HG02938 (cell line): Measurements from ENCODE around the gene SLC31A2.
"Not testable (repeated sequence)": the region's sequence is repeated elsewhere in the genome, so short reads cannot be mapped to it uniquely, and the experiment has no call there.

ENCODE experiments used
- ATAC-seq: cut with Tn5 transposase; IDR thresholded peaks from one replicate; pipeline ENCODE4 v1.9.1; 2021; ENCODE audit warnings: mild to moderate bottlenecking, moderate library complexity; ENCODE audit not compliant: unreplicated experiment

The SLC31A2 gene

GRCh38 chr9:113150670-113151611 is at the start of gene SLC31A2:
SLC31A2 (plus strand) TSS chr9:113151007; CDS start chr9:113151075, 68 bp downstream.
- peak; percentile 86 for ATAC-seq

- not testable (repeated sequence) for ATAC-seq
These were observed 45.5 kb upstream of the SLC31A2 start for GRCh38 chr9:113105345-113105744.

GRCh38 chr9:113111065-113111951 is 39.5 kb upstream of the SLC31A2 start:
- peak; percentile 63 for ATAC-seq

GRCh38 chr9:113112706-113113510 is 37.9 kb upstream of the SLC31A2 start:
- peak; percentile 52 for ATAC-seq

- ATAC-seq, result not testable (repeated sequence)
These were observed 32.0 kb upstream of the SLC31A2 start for GRCh38 chr9:113118829-113119228.

GRCh38 chr9:113125386-113126035 is 25.3 kb upstream of the SLC31A2 start:
- no peak for ATAC-seq

GRCh38 chr9:113129466-113129865 is 21.3 kb upstream of the SLC31A2 start:
- no peak for ATAC-seq

- no peak for ATAC-seq
These were observed 20.9 kb upstream of the SLC31A2 start for GRCh38 chr9:113129884-113130283.

- no peak for ATAC-seq
These were observed 19.1 kb upstream of the SLC31A2 start for GRCh38 chr9:113131689-113132151.

- ATAC-seq, result no peak
These were observed 13.3 kb upstream of the SLC31A2 start for GRCh38 chr9:113137196-113138168.

- no peak for ATAC-seq
These were observed 12.0 kb upstream of the SLC31A2 start for GRCh38 chr9:113138760-113139159.

- ATAC-seq, result no peak
These were observed 11.5 kb upstream of the SLC31A2 start for GRCh38 chr9:113139225-113139829.

GRCh38 chr9:113139953-113140352 is 10.9 kb upstream of the SLC31A2 start:
- no peak for ATAC-seq

GRCh38 chr9:113140896-113141295 is 9.9 kb upstream of the SLC31A2 start:
- not testable (repeated sequence) for ATAC-seq

- no peak for ATAC-seq
These were observed 7.2 kb upstream of the SLC31A2 start for GRCh38 chr9:113143432-113144227.

GRCh38 chr9:113148372-113148705 is 2.5 kb upstream of the SLC31A2 start:
- ATAC-seq, result no peak

GRCh38 chr9:113148781-113149510 is 1.9 kb upstream of the SLC31A2 start:
- no peak for ATAC-seq
